HEK293T (cell line): Measurements from ENCODE around the gene ZNF578.
"Not testable (repeated sequence)": the region's sequence is repeated elsewhere in the genome, so short reads cannot be mapped to it uniquely, and the experiment has no call there.

Source experiments
- CTCF ChIA-PET: fragments of 350-600 bp; formaldehyde crosslinking; extraction: SDS; loops from one replicate; lab custom pipeline; 2021; ENCODE audit warnings: antibody characterized with exemption, inconsistent platforms; lab: Yijun Ruan, JAX
- POLR2A ChIA-PET: fragments of 350-600 bp; formaldehyde crosslinking; extraction: SDS; loops from one replicate; lab custom pipeline; 2020; ENCODE audit warnings: antibody characterized with exemption, inconsistent platforms; lab: Yijun Ruan, JAX
- DNase-seq: peaks from one replicate; pipeline ENCODE4 v3.0.0; 2012; ENCODE audit warnings: mixed read lengths; ENCODE audit errors: extremely low spot score
- ARNT ChIP-seq: fragments of 450-650 bp; IDR thresholded peaks from 2 replicates; pipeline ENCODE4 v1.6.1; 2017; ENCODE audit warnings: mild to moderate bottlenecking
- BHLHE40 ChIP-seq: fragments of 450-650 bp; IDR thresholded peaks from 2 replicates; pipeline ENCODE4 v1.6.1; 2016; ENCODE audit warnings: mild to moderate bottlenecking, moderate library complexity, borderline replicate concordance
- CTBP1 ChIP-seq: fragments of 450-650 bp; IDR thresholded peaks from 2 replicates; pipeline ENCODE4 v1.6.1; 2016; ENCODE audit warnings: borderline replicate concordance
- ELF4 ChIP-seq: fragments of 450-650 bp; IDR thresholded peaks from 2 replicates; pipeline ENCODE4 v1.6.1; 2017; ENCODE audit warnings: antibody characterized with exemption
- FOXA1 ChIP-seq: fragments of 450-650 bp; IDR thresholded peaks from 2 replicates; pipeline ENCODE4 v1.6.1; 2016; ENCODE audit warnings: mild to moderate bottlenecking
- FOXK2 ChIP-seq: fragments of 450-650 bp; IDR thresholded peaks from 2 replicates; pipeline ENCODE4 v1.6.1; 2016; ENCODE audit warnings: mild to moderate bottlenecking
- FOXM1 ChIP-seq: fragments of 450-650 bp; IDR thresholded peaks from 2 replicates; pipeline ENCODE4 v1.6.1; 2017; ENCODE audit warnings: mild to moderate bottlenecking, borderline replicate concordance
- HDGF ChIP-seq: fragments of 450-650 bp; IDR thresholded peaks from 2 replicates; pipeline ENCODE4 v1.6.1; 2017; ENCODE audit warnings: antibody characterized with exemption, borderline replicate concordance
- L3MBTL2 ChIP-seq: fragments of 450-650 bp; conservative IDR thresholded peaks from 2 replicates; pipeline ENCODE4 v1.6.1; 2016; ENCODE audit warnings: mild to moderate bottlenecking
- LEF1 ChIP-seq: fragments of 450-650 bp; IDR thresholded peaks from 2 replicates; pipeline ENCODE4 v1.6.1; 2017; ENCODE audit warnings: mild to moderate bottlenecking, borderline replicate concordance
- NFRKB ChIP-seq: fragments of 450-650 bp; IDR thresholded peaks from 2 replicates; pipeline ENCODE4 v1.6.1; 2016; ENCODE audit warnings: mild to moderate bottlenecking, moderate library complexity
- PKNOX1 ChIP-seq: fragments of 450-650 bp; IDR thresholded peaks from 2 replicates; pipeline ENCODE4 v1.6.1; 2016
- SP1 ChIP-seq: fragments of 450-650 bp; IDR thresholded peaks from 2 replicates; pipeline ENCODE4 v1.6.1; 2017
- SUZ12 ChIP-seq: fragments of 450-650 bp; IDR thresholded peaks from 2 replicates; pipeline ENCODE4 v1.6.1; 2016; ENCODE audit warnings: mild to moderate bottlenecking
- TARDBP ChIP-seq: fragments of 450-650 bp; IDR thresholded peaks from 2 replicates; pipeline ENCODE4 v1.6.1; 2016
- ZNF384 ChIP-seq: fragments of 450-650 bp; IDR thresholded peaks from 2 replicates; pipeline ENCODE4 v1.6.1; 2016

Gene ZNF578

GRCh38 chr19:52492201-52492993 lies 39.0 kb downstream of the ZNF578 start:
- no peak for TF ChIP-seq FOXK2
- TF ChIP-seq ARNT, result no peak
- no peak for TF ChIP-seq LEF1
- TF ChIP-seq ELF4, result no peak
- ChIA-PET POLR2A (no interaction called here), CTCF (no interaction called here)
- DNase-seq, result no peak

GRCh38 chr19:52492994-52493470 lies 39.7 kb downstream of the ZNF578 start:
- POLR2A ChIA-PET, result no interaction called here
- CTCF ChIA-PET, result no interaction called here
- TF ChIP-seq LEF1 (no peak), FOXA1 (no peak), L3MBTL2 (no peak), HDGF (no peak), ARNT (no peak), NFRKB (no peak), TARDBP (no peak), SP1 (no peak), ZNF384 (no peak), ELF4 (no peak), PKNOX1 (no peak), FOXM1 (no peak)
- DNase-seq, result no peak

- CTCF ChIA-PET, result no interaction called here
- POLR2A ChIA-PET, result no interaction called here
- no peak for DNase-seq
- no peak for TF ChIP-seq TARDBP
- no peak for TF ChIP-seq LEF1
- no peak for TF ChIP-seq CTBP1
- TF ChIP-seq L3MBTL2, result no peak
- TF ChIP-seq NFRKB, result no peak
- no peak for TF ChIP-seq SUZ12
- no peak for TF ChIP-seq PKNOX1
- TF ChIP-seq FOXA1, result no peak
- no peak for TF ChIP-seq SP1
- no peak for TF ChIP-seq ELF4
- TF ChIP-seq ZNF384, result no peak
- TF ChIP-seq FOXM1, result no peak
- no peak for TF ChIP-seq ARNT
- TF ChIP-seq BHLHE40, result no peak
These were observed 41.2 kb downstream of the ZNF578 start for GRCh38 chr19:52494518-52494917.

- CTCF ChIA-PET, result no interaction called here
- no peak for TF ChIP-seq BHLHE40
- TF ChIP-seq SP1, result no peak
- TF ChIP-seq LEF1, result no peak
- no peak for TF ChIP-seq FOXK2
- no peak for TF ChIP-seq ELF4
- no peak for TF ChIP-seq FOXM1
- TF ChIP-seq NFRKB, result no peak
- no peak for TF ChIP-seq HDGF
- TF ChIP-seq SUZ12, result no peak
- no peak for TF ChIP-seq ZNF384
- TF ChIP-seq ARNT, result no peak
- no peak for DNase-seq
- POLR2A ChIA-PET, result no interaction called here
These were observed 45.2 kb downstream of the ZNF578 start for GRCh38 chr19:52498571-52498970.

- CTCF ChIA-PET, DNase-seq, POLR2A ChIA-PET: not testable (repeated sequence)
These were observed 47.1 kb downstream of the ZNF578 start for GRCh38 chr19:52500474-52500873.

- POLR2A ChIA-PET, CTCF ChIA-PET, DNase-seq: not testable (repeated sequence)
These were observed 47.6 kb downstream of the ZNF578 start for GRCh38 chr19:52500991-52501390.

GRCh38 chr19:52507266-52507665 lies 53.9 kb downstream of the ZNF578 start:
- ChIA-PET CTCF (no interaction called here), POLR2A (no interaction called here)

GRCh38 chr19:52516191-52516590 lies 62.8 kb downstream of the ZNF578 start:
- POLR2A ChIA-PET, result no interaction called here
- no peak for DNase-seq
- CTCF ChIA-PET, result no interaction called here
- no peak for TF ChIP-seq L3MBTL2
- TF ChIP-seq SP1, result no peak

More at GRCh38 chr19:52507266-52507665, 53.9 kb downstream of the ZNF578 start:
- TF ChIP-seq TARDBP (no peak), ELF4 (no peak), ZNF384 (no peak), CTBP1 (no peak), SUZ12 (no peak), FOXM1 (no peak)
- no peak for DNase-seq
